Measurements from ENCODE around the gene KCNH2.

Gene KCNH2

GRCh38 chr7:150971242-150972022, 6.7 kb downstream of the KCNH2 start:
- POLR2A ChIA-PET = no interaction called here
- no peak for TF ChIP-seq PKNOX1 (IDR thresholded peaks at IDR 0.05)
- no peak for TF ChIP-seq NFRKB (IDR thresholded peaks at IDR 0.05)
- no peak for TF ChIP-seq BHLHE40 (IDR thresholded peaks at IDR 0.05; ENCODE audit: borderline replicate concordance)
- no peak for TF ChIP-seq ARNT (IDR thresholded peaks at IDR 0.05)
- no peak for TF ChIP-seq FOXA1 (IDR thresholded peaks at IDR 0.05)
- no peak for TF ChIP-seq HDGF (IDR thresholded peaks at IDR 0.05; ENCODE audit: borderline replicate concordance)
- TF ChIP-seq CTBP1 (IDR thresholded peaks at IDR 0.05; ENCODE audit: borderline replicate concordance) = no peak

GRCh38 chr7:150970424-150970823, 7.7 kb downstream of the KCNH2 start:
- ChIA-PET POLR2A (no interaction called here), CTCF (interaction anchor here (0.6 kb wide), 1 partner anchor 21 kb away, joined by 3 read pairs; no protein-coding TSS in a partner anchor)
- TF ChIP-seq ELF4 (IDR thresholded peaks at IDR 0.05) (no peak), HDGF (IDR thresholded peaks at IDR 0.05; ENCODE audit: borderline replicate concordance) (no peak), TARDBP (IDR thresholded peaks at IDR 0.05) (no peak)
- DNase-seq (ENCODE audit: extremely low spot score) = no peak

More at GRCh38 chr7:150971242-150972022, 6.7 kb downstream of the KCNH2 start:
- DNase-seq (ENCODE audit: extremely low spot score) = no peak
- CTCF ChIA-PET = no interaction called here

- CTCF ChIA-PET = interaction anchor here (0.5 to 1.6 kb wide), 5 partner anchors 11 to 697 kb away, joined by 3 to 8 read pairs (median 4); no protein-coding TSS in a partner anchor
- no peak for DNase-seq (ENCODE audit: extremely low spot score)
- POLR2A ChIA-PET = interaction anchor here (0.8 kb wide), 1 partner anchor 9 kb away, joined by 6 read pairs; no protein-coding TSS in a partner anchor
- no peak for TF ChIP-seq ZNF384 (IDR thresholded peaks at IDR 0.05)
- no peak for TF ChIP-seq FOXA1 (IDR thresholded peaks at IDR 0.05)
- TF ChIP-seq ARNT (IDR thresholded peaks at IDR 0.05) = no peak
- no peak for TF ChIP-seq SP1 (IDR thresholded peaks at IDR 0.05)
These were observed 8.6 kb downstream of the KCNH2 start for GRCh38 chr7:150969475-150969874.

GRCh38 chr7:150968734-150969372, 9.3 kb downstream of the KCNH2 start:
- TF ChIP-seq ARNT (IDR thresholded peaks at IDR 0.05) (no peak), FOXK2 (IDR thresholded peaks at IDR 0.05) (no peak), ELF4 (IDR thresholded peaks at IDR 0.05) (no peak), BHLHE40 (IDR thresholded peaks at IDR 0.05; ENCODE audit: borderline replicate concordance) (no peak), TARDBP (IDR thresholded peaks at IDR 0.05) (no peak), L3MBTL2 (conservative IDR thresholded peaks at IDR 0.05) (no peak), PKNOX1 (IDR thresholded peaks at IDR 0.05) (no peak), NFRKB (IDR thresholded peaks at IDR 0.05) (no peak), HDGF (IDR thresholded peaks at IDR 0.05; ENCODE audit: borderline replicate concordance) (no peak), CTBP1 (IDR thresholded peaks at IDR 0.05; ENCODE audit: borderline replicate concordance) (no peak), SUZ12 (IDR thresholded peaks at IDR 0.05) (no peak), FOXM1 (IDR thresholded peaks at IDR 0.05; ENCODE audit: borderline replicate concordance) (no peak)
- ChIA-PET CTCF (interaction anchor here (0.5 to 1.6 kb wide), 4 partner anchors 12 to 697 kb away, joined by 3 to 8 read pairs (median 4); no protein-coding TSS in a partner anchor), POLR2A (interaction anchor here (0.8 kb wide), 1 partner anchor 10 kb away, joined by 6 read pairs; no protein-coding TSS in a partner anchor)
- no peak for DNase-seq (ENCODE audit: extremely low spot score)

- CTCF ChIA-PET = interaction anchor here (0.6 to 1.6 kb wide), 3 partner anchors 16 to 21 kb away, joined by 3 to 8 read pairs (median 4); no protein-coding TSS in a partner anchor
These were observed 9.9 kb downstream of the KCNH2 start for GRCh38 chr7:150968056-150968733.

More at GRCh38 chr7:150968056-150968733, 9.9 kb downstream of the KCNH2 start:
- no peak for TF ChIP-seq HDGF (IDR thresholded peaks at IDR 0.05; ENCODE audit: borderline replicate concordance)
- TF ChIP-seq FOXK2 (IDR thresholded peaks at IDR 0.05) = no peak
- TF ChIP-seq PKNOX1 (IDR thresholded peaks at IDR 0.05) = no peak
- TF ChIP-seq TARDBP (IDR thresholded peaks at IDR 0.05) = no peak
- TF ChIP-seq FOXM1 (IDR thresholded peaks at IDR 0.05; ENCODE audit: borderline replicate concordance) = no peak
- TF ChIP-seq ELF4 (IDR thresholded peaks at IDR 0.05) = no peak
- no peak for TF ChIP-seq SUZ12 (IDR thresholded peaks at IDR 0.05)
- no peak for TF ChIP-seq ARNT (IDR thresholded peaks at IDR 0.05)
- TF ChIP-seq NFRKB (IDR thresholded peaks at IDR 0.05) = no peak
- no peak for DNase-seq (ENCODE audit: extremely low spot score)
- POLR2A ChIA-PET = no interaction called here

Data from HEK293T (cell line).